COLO668 (cell line): ENCODE measurements around the gene ATAD2B.
"Not testable (repeated sequence)": the region's sequence is repeated elsewhere in the genome, so short reads cannot be mapped to it uniquely, and the experiment has no call there.

Source experiments
- DNase-seq: peaks from one replicate; lab custom pipeline; 2025; ENCODE audit not compliant: unreplicated experiment; lab: John Stamatoyannopoulos, UW

ATAD2B gene

DNA sequence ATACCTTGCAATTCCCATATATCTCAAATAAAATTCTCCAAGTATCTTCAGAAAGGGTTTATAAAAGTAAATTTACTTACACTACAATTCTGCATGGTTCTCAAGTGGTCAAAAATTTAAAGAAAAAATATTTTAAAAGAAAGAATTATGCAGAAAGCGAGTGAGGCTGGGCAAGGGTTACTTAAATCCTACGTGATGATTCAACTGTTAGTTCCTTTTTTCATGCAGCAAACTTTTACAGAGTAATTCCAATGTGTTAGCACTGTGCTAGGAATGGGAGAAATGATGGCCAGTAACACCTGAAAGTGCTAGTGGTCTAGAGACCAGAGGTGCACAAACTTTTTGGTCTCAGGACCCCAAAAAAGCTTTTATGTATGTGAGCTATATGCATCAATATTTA lies 133.4 kb downstream of the ATAD2B start:
- DNase-seq, result no peak

DNA sequence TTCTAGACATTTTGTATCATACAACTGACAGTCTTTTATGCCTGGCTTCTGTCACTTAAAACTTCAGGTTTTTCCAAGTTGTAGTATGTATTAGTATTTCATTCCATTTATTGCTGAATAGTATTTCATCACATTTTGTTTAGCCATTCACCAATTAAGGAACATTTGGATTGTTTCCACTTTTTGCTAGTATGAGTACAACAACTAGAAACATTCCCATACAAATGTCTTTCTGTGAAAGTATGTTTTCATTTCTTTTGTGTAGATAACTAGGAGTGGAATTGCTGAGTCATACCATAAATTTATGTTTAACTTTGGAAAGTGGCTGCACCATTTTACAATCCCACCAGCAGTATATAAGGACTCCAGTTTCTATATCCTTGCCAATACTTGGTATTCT lies 135.9 kb downstream of the ATAD2B start:
- DNase-seq, result no peak

DNA sequence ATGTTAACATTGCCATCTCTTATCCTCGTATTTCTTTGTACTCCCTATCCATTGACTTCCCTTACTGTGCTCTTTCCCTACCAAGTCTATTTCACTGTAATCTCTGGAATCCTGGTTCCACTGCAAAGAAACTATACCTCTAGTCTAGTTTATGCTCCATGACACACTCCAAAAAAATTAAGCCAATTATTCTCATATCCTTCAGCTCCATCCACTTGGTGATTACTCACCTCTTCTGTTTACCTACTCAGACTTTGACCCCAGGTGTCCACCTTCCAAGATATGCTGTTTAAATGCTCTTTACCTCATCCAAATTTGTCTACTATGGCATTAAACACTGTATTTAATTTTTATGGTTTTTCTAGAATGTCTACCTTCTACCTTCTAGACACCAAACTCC lies 137.9 kb downstream of the ATAD2B start:
- DNase-seq, result no peak

DNA sequence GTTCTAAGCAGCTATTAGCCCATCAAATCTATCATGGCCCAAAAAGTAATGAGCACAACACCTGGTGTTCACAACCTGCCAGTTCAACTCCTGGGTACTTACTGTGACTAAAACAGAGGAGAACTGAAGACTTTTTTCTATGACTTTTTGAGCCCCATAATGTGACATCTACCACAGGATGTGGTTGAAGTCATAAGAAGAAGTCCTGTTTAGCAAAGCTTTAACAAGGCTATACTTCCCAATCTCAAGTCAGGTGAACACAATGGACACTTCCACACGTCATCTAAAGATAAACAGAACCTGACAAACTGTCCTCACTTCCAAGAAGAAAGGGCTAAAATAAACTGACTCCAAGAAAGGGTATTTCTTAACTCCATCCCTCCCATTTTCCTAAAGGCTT lies 138.8 kb downstream of the ATAD2B start:
- no peak for DNase-seq

DNA sequence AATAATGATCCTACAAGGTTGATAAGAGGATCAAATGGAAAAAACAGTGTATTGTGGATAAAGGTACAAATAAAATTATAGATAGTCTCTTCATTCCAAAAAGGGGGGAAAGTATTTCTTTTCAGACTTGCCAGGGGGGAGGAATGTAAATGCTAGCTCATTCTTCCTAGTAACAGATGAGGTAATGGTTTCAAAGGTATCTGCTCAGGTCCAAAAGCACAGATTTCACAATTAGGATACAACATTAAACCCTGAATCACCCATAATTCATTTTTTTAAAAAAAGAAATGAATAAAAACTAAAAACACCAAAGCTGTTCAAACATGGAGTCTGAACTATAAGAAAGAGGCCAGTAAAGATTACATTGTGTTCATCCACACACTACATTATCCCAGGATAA lies 142.0 kb downstream of the ATAD2B start:
- no peak for DNase-seq

DNA sequence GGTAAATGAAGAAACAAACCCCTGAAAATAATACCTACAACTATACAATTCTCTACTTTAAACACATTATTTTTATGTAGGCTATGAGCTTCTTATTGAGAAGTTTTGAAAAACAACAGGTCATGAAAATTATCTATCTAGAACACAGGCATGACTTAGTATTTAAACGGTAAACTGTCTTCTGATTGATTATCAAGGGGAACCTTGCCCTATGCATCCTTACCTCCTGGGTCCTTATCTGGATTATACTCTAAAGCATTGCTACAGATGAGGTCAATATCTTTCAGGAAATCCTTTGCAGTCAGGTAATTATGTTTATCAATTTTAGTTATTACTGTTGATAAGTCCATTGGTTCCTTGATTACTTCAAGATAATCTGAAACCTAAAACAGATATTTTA lies 144.3 kb downstream of the ATAD2B start:
- no peak for DNase-seq

DNA sequence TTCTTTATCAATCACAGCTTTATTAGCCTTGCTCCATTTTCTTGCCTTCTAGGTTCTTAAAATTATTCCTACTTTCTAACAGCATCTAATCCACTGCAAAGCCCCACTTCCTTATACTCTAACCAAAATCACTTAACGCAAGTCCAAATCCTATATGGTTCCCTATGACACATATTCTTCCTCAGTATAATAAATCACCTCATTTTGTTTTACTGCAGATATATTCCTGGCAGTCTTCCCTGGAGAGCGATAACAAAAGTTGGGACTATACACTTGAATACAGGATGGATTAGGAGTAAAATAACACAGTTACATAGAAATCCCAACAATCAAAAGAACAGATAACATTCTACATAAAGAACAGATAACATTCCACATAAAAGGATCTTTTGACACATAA lies 144.8 kb downstream of the ATAD2B start:
- DNase-seq, result no peak

DNA sequence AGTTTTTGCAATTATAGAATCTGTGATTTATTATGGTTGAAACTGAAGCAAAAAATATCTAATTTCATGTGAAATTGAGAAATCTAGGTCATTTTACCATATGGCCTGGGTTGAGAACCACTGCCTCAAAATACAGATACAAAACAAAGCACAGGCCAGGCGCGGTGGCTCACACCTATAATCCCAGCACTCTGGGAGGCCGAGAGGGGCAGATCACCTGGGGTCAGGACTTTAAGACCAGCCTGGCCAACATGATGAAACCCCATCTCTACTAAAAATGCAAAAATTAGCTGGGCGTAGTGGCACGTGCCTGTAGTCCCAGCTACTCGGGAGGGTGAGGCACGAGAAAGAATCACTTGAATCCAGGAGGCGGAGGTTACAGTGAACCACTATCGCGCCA lies 146.5 kb downstream of the ATAD2B start:
- DNase-seq, result not testable (repeated sequence)

DNA sequence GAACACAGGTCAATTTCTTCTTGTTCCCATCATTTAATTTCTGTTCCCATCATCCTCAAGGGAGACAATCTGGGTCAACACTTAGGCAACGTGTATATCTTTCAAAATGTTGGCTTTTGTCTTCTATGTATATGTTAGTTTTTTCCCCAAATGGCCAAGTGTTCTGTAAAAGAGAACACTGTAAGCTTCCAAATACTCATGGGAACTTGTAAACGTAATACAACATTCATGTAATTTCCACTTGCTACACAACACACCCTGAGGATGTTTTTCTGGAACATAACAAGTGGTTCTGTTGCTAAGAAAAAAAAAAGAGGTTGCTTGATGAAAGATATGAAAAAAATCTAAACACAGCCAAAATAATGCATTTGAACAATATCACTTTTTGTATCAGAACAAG lies 149.1 kb downstream of the ATAD2B start:
- DNase-seq, result no peak

DNA sequence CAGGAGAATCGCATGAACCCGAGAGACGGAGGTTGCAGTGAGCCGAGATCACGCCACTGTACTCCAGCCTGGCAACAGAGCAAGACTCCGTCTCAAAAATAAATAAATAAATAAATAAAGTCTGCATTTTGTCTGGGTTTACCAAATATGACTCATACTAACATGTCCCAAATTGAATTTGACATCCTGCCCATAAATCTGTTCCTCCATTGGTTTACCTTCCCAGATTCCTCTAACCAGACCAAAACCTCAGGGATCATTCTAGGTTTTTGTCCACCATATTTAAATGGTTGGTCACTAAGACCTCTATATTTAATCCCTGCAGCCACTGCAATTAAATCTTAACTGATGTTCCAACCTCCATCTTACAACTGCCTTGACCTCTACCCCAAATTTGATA lies 150.9 kb downstream of the ATAD2B start:
- DNase-seq, result no peak

DNA sequence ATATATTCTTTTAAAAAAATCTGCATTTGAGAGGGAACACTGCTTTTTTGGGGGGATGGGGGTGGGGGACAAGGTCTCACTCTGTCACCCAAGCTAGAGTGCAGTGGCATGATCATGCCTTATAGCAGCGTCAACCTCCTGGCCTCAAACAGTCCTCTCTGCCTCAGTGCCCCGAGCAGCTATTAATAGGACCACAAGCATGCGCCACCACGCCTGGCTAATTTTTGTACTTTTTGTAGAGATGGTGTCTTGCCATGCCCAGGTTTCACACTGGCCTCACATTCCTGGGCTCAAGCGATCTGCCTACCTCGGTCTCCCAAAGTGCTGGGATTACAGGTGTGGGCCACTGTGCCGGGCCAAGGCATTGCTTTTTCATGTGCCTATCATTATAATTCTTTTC lies 154.2 kb downstream of the ATAD2B start:
- no peak for DNase-seq

DNA sequence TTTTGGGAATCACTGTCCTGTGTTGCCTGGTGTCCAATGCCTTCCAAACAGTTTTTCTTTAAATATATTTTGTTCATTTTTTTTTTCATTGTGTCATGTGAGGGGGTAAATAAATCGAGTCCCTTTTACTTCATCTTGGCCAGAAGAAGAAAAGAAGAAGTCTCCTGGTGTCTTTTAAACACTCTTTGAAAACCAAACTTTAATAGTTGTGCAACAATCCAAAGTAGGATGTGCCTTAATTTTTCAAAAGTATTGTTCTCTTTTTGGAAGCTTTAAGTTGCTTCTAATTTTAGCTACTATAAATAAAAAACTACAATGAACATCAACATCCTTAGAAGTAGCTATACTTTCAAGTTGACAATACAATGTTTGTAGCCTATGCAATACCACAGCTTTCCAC lies 154.9 kb downstream of the ATAD2B start:
- no peak for DNase-seq

DNA sequence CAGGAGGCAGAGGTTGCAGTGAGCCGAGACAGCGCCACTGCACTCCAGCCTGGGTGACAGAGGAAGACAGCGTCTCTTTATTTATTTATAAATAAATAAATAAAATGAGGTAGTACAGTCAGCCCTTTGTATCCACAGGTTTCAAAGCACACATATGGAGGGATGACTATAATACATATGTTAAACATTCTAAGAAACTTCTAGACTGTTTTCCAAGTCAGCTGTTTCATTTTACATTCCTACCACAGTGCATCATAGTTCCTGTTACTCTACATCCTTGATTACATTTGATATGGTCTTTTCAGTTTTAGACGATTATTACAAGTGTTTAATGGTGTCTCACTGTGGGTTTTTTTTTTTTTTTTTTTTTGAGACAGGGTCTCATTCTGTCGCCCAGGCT lies 157.6 kb downstream of the ATAD2B start:
- DNase-seq, result no peak

DNA sequence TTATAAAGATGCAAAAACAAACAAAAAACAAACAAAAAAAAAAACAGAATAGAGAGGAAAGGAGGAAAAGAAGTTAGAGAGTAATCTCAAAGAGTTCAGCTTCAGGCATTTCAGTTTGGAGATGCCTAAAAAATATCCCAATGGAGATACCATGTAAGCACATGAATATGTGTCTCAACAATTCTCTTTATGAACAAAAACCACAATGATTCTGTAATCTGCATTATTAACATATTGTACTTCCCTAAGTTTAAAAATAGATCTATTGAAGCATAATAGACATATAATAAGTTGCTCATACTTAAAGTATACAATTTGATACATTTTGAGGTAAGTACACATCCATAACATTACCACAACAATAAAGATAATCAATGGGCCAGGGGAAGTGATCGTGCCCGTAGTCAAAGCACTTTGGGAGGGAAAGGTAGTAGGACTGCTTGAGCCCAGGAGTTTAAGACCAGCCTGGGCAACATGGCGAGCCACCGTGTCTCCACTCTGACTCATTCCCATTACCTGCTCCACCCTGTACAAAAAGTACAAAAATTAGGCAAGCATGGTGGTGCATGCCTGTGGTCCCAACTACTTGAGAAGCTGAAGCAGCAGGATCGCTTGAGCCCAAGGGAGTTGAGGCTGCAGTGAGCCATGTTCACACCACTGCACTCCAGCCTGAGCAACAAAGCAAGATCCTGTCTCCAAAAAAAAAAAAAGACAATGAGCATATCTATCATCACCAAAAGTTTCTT lies 158.9 kb downstream of the ATAD2B start:
- DNase-seq, result no peak

DNA sequence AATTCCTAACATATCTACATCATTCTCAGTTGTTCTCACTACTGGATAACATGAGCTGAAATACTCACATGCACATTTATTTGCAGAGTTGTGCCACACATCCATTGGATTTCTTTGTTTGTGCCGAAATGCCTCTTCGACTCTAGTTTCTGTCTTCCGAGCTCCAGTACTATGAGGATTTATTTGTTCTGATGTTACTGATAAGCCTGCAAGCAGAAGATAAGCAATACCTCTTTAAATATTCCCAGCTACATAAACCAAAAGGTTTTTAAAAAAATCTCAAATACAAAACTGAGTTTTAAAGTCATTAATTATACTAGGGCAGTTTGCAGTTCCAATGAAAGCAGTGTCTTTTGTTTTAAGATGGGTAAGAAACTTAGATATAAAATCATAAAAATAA lies 164.8 kb downstream of the ATAD2B start:
- DNase-seq, result no peak

DNA sequence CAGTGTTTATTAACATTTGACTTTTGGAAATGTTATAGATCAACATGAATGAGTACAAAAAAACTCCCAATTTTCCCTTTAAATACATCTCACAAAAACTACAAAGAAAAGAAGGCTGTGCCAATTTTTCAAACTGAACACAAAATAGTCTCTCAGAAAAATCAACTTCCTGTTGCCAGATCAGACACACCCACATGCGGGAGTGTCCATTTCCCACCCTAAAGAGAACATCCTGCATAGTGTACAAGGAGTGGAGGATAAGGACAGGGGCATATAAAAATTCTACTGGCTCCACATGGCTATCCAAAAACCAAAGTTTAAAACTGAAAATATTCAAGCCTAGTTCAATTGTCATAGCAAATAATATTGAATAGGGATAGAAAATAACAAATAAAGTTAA lies 165.3 kb downstream of the ATAD2B start:
- no peak for DNase-seq

DNA sequence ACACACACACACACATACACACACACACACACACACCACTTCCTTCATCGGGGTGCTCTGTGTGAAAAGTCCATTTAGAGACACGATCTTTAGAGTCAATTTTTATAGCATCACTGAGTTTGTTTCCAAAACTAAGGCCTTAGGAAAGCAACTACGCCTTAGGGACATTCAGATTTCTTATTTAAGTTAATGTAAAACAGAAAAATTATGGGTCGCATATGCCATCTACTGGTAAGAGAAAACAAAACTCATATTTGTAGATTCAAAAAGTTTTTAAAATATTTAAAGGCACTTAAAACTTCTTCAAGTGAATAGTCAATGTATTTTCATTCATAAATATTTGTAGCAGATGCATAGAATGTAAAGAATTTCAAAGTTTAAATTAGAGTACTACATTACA lies 166.2 kb downstream of the ATAD2B start:
- DNase-seq, result no peak

DNA sequence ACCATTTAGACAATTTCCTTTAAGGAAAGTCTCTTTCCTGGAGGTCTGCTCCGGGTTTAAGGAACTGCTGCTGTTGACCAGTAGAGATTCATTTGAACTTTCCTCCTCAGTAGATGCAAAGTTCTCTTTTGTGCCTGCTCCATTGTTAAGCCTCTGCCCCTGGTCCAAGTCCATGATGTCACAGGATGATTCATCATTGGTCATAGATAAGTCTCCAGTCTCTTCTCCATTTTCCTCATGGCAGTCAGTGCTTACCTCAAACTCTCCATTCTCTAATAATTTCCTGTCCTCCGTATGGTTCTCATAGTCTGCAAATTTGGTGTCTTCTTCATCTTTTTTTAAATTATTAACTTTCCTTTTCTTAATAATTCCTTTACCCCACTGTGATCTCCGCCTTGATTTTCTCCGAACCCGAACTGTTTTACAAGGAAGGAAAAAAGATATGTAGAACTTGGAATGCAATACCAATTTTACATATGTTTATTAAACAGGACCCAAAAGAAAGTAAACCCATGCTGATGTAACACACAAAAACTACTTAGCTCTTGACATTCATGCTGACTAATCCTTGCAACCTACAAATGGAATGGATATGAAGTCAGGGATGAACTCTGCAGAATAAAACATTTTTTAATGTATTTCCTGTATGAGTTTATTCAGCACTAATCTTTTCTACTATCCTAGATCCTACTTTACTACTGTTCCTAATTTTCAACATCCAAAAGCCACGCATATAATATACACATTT lies 169.1 kb downstream of the ATAD2B start:
- DNase-seq, result no peak

DNA sequence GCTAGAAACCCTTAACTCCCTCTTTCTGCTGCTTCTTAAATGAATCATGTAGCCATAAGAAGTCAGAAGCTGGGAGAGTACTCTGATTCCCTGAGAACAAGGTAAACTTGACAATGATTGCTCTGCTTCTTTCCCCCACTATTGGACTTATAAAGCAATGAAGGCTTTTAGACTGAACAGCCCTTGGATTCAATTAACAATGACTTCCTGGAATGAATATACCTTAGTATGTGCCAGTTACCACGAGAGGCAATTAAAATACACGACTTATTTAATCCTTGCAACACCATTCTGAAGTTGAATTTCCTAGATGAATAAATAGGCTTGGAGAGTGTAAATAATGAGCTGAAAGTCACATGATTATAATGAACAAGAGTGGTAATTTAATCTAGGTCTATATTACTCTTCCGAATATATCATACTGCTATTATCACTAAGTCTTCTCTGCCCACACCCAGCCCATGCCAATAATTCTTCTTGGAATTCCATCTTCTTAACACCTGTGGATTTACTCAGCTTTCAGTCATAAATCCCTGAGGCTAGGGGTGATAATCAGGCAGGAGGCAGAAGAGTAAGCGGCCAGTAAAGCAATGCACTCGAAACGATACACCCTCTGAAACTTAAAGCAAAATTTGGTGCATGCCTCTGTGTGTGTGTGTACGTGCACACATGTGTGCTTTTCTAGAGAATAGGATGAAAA lies 170.2 kb downstream of the ATAD2B start:
- DNase-seq, result no peak

DNA sequence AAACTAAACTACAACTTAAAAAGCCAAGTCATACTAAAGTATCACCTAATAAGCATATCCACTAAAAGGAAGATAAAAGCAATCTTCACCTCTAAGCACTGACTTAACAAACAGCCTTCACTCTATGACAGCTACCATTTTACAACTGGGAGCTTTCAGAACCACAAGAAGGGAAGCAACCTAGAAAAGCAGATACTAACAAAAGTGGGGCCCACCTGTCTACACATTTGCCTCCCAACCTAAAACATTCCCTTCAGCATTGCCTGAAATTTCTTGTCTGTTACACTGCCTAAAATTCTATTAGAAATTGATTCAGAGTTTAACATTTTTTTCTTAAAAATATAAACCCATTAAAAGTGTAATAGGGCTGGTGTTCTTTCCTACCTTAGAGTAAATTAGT lies 172.0 kb downstream of the ATAD2B start:
- DNase-seq, result no peak

DNA sequence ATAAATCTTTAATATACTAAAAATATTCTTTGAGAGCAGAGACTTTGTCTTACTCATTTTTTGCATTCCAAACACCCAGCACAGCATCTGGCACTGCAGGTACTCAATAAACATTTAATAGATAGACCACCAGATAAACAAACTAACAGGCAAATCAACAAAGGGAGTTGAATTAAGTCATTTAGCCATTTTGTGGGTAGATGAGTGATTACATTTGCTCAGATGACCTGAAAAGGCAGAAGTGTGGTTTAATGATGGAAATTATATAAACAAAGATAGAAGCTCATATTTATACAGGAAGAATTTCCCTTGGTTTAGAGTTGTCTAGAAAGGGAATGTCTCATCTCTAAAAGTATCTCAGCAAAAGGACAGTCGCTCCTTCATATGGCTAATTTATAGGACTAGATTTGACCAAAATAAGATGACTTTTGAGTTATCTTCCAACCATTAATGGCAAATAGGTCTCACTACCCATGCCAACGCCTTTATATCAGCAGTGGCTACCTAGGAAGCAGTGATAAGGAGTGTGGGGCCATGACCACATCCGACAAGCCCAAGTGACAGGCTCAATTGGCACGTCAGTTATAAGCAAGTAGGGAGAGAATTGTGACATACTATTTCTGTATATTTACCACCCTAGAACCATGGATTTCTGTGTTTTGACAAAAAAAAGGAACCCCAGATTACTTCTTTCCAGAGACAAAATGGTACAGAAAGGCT lies 173.5 kb downstream of the ATAD2B start:
- DNase-seq, result no peak
